ENCODE measurements around the gene LRRC57.

The LRRC57 gene

DNA sequence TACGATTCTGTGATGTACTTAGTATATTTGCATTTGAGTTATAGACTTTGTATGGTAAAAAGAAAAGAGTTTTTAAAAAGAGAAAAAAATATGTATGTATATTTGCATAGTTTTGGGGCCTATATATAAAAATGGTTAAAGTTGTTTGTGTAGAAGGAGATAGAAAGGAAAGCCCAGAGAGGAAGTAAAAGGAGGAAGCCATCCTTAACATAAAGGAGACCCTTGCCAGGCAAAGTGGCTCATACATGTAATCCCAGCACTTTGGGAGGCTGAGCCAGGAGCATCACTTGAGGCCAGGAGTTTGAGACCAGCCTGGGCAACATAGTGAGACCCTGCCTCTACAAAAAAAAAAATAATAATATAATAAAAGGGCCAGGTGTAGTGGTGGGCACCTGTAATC is 44.8 kb downstream of the LRRC57 start:
- TF ChIP-seq, protein P1, sequence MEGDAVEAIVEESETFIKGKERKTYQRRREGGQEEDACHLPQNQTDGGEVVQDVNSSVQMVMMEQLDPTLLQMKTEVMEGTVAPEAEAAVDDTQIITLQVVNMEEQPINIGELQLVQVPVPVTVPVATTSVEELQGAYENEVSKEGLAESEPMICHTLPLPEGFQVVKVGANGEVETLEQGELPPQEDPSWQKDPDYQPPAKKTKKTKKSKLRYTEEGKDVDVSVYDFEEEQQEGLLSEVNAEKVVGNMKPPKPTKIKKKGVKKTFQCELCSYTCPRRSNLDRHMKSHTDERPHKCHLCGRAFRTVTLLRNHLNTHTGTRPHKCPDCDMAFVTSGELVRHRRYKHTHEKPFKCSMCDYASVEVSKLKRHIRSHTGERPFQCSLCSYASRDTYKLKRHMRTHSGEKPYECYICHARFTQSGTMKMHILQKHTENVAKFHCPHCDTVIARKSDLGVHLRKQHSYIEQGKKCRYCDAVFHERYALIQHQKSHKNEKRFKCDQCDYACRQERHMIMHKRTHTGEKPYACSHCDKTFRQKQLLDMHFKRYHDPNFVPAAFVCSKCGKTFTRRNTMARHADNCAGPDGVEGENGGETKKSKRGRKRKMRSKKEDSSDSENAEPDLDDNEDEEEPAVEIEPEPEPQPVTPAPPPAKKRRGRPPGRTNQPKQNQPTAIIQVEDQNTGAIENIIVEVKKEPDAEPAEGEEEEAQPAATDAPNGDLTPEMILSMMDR (IDR thresholded peaks at IDR 0.05; ENCODE audit: low read depth, low read length, missing control alignments), result no peak
- no peak overlapping the region for H3K4me3 ChIP-seq (ENCODE audit: low read depth, low read length)
- no peak for DNase-seq (ENCODE audit: low read depth)
- in situ Hi-C loops (cut with HindIII; ENCODE audit: low sequenced_read_pairs), result no loop called here

DNA sequence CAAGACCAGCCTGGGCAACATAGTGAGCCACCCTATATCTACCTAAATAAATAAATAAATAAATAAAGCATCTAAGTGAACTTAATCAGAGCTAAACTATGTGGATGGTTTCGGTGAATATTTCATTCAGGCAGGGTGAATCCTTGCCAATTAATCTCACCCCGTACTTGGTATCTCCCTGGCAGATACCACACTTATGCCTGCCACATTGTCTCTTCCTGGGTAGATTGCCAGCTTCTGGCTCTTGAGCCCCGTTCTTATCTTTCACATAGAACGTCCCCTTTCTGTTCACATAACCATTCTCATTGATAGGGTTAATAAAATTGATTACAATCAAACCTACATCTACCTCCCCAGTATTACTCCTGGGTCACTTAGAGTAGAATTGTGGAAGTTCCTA is 46.1 kb downstream of the LRRC57 start:
- no peak overlapping the region for H3K4me3 ChIP-seq (ENCODE audit: low read depth, low read length)
- DNase-seq (ENCODE audit: low read depth), result no peak
- TF ChIP-seq, protein P1 (IDR thresholded peaks at IDR 0.05; ENCODE audit: low read depth, low read length, missing control alignments), result no peak
- in situ Hi-C loops (cut with HindIII; ENCODE audit: low sequenced_read_pairs), result no loop called here

DNA sequence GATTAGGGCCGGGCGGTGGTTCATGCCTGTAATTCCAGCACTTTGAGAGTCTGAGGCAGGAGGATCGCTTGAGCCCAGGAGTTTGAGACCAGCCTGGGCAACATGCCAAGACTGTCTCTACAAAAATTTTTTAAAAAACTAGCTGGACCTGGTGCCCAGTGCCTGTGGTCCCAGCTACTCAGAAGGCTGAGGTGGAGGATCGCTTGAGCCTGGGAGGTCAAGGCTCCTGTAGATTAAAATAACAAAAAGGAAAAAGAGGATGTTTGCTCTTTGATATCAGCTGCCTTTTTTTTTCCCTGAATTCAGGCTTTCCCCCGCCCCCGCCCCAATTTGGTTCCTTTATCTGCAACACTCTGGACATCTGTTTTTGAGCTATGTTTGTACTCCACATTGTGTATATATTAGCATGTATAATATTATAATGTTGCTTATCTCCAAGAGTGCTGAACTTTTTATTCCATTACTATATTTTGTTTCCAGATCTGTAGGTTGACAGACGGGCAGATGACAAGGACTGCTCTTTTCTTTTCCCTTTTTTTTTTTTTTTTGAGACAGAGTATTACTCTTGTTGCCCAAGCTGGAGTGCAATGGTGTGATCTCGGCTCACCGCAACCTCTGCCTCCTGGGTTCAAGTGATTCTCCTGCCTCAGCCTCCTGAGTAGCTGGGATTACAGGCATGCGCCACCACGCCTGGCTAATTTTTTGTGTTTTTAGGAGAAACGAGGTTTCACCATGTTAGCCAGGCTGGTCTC is 48.6 kb downstream of the LRRC57 start:
- no peak for DNase-seq (ENCODE audit: low read depth)
- in situ Hi-C loops (cut with HindIII; ENCODE audit: low sequenced_read_pairs), result no loop called here
- TF ChIP-seq, protein P1 (IDR thresholded peaks at IDR 0.05; ENCODE audit: low read depth, low read length, missing control alignments), result no peak
- H3K4me3 ChIP-seq (ENCODE audit: low read depth, low read length), result no peak overlapping the region

DNA sequence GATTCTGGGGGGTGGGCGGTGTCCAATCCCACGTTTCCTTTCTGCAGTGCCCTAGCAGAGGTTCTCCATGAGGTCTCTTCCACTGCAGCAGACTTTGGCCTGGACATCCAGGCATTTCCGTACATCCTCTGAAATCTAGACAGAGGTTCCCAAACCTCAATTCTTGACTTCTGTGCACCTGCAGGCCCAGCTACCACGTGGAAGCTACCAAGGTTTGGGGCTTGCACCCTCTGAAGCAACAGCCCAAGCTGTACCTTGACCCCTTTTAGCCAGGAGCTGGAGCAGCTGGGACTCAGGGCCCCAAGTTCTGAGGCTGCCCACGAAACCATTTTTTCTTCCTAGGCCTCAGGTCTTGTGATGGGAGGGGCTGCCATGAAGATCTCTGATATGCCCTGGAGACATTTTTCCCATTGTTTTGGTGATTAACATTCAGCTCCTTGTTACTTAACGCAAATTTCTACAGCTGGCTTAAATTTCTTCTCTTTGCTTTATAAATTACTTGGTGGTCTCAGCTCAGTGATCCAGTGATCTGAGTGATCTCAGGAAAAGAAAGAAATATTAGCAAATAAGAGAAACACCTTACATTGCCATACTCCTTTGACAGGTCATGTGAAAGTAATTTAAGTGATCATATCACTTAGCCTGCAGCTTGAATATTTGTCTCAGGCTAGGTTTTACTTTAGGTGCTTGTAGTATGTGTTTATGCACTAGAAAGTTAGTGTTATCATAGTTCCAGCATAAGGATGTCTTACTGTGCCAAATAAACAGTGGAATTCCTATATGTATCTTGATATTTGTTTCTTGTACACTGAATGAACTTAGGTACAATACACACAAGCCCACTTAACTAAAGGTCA is 50.2 kb downstream of the LRRC57 start:
- TF ChIP-seq, protein P1 (IDR thresholded peaks at IDR 0.05; ENCODE audit: low read depth, low read length, missing control alignments), result no peak
- in situ Hi-C loops (cut with HindIII; ENCODE audit: low sequenced_read_pairs), result no loop called here
- no peak overlapping the region for H3K4me3 ChIP-seq (ENCODE audit: low read depth, low read length)
- no peak for DNase-seq (ENCODE audit: low read depth)

GRCh38 chr15:42495361-42496212 is 53.0 kb downstream of the LRRC57 start, which contains the start of gene SNAP23:
Gene SNAP23 (plus strand): TSS chr15:42495634. CDS start chr15:42511847, 16,213 bp downstream.
- peak within 1 kb of the TSS; percentile 58 for H3K4me3 ChIP-seq (ENCODE audit: low read depth, low read length)
- peak; percentile 86 for DNase-seq (ENCODE audit: low read depth)
- in situ Hi-C loops (cut with HindIII; ENCODE audit: low sequenced_read_pairs), result no loop called here
- TF ChIP-seq, protein P1 (IDR thresholded peaks at IDR 0.05; ENCODE audit: low read depth, low read length, missing control alignments), result no peak

DNA sequence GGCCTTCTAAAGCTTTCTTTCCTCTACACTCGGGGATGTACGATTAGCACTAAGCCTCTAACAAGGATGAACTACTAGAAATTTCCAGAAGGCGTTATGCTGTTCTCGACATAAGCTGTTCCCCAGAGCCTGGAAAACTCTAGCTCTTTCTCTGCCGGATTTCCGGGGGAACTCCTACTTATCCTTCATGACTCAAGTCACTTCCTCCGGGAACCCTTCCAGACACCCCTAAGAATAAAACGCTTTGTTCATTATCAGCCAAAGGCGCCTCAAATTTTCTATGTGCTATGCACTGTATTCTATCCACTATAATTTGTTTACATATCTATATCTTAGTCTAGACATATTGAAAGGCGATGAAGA is 53.6 kb downstream of the LRRC57 start:
- no peak for DNase-seq (ENCODE audit: low read depth)
- H3K4me3 ChIP-seq (ENCODE audit: low read depth, low read length), result peak overlapping the region; percentile 58
- TF ChIP-seq, protein P1 (IDR thresholded peaks at IDR 0.05; ENCODE audit: low read depth, low read length, missing control alignments), result no peak
- in situ Hi-C loops (cut with HindIII; ENCODE audit: low sequenced_read_pairs), result no loop called here
